HG03039 (cell line): ENCODE measurements around the gene COBLL1.

ENCODE experiments used
- ATAC-seq: cut with Tn5 transposase; IDR thresholded peaks from one replicate; pipeline ENCODE4 v1.9.1; 2021; ENCODE audit warnings: mild to moderate bottlenecking, moderate library complexity; ENCODE audit not compliant: unreplicated experiment

The COBLL1 gene

GRCh38 chr2:164823126-164823525, 18.5 kb downstream of the COBLL1 start:
- ATAC-seq = no peak

- ATAC-seq = no peak
Measured at GRCh38 chr2:164821338-164821737, 20.3 kb downstream of the COBLL1 start.

- ATAC-seq = no peak
Measured at GRCh38 chr2:164818149-164819136, 23.2 kb downstream of the COBLL1 start.

- ATAC-seq = no peak
Measured at GRCh38 chr2:164816900-164817299, 24.7 kb downstream of the COBLL1 start.

GRCh38 chr2:164816046-164816445, 25.6 kb downstream of the COBLL1 start:
- ATAC-seq = no peak

- ATAC-seq = no peak
Measured at GRCh38 chr2:164815071-164815793, 26.4 kb downstream of the COBLL1 start.

GRCh38 chr2:164813535-164813934, 28.1 kb downstream of the COBLL1 start:
- no peak for ATAC-seq

- ATAC-seq = no peak
Measured at GRCh38 chr2:164812378-164812777, 29.2 kb downstream of the COBLL1 start.

- ATAC-seq = no peak
Measured at GRCh38 chr2:164811819-164812218, 29.8 kb downstream of the COBLL1 start.

GRCh38 chr2:164810843-164811242, 30.8 kb downstream of the COBLL1 start:
- ATAC-seq = no peak

- ATAC-seq = no peak
Measured at GRCh38 chr2:164808776-164809175, 32.8 kb downstream of the COBLL1 start.

GRCh38 chr2:164803776-164804466, 37.7 kb downstream of the COBLL1 start:
- ATAC-seq = no peak

GRCh38 chr2:164802095-164802707, 39.4 kb downstream of the COBLL1 start:
- ATAC-seq = no peak

- ATAC-seq = no peak
Measured at GRCh38 chr2:164800572-164800971, 41.1 kb downstream of the COBLL1 start.

- no peak for ATAC-seq
Measured at GRCh38 chr2:164797627-164798026, 44.0 kb downstream of the COBLL1 start.

- no peak for ATAC-seq
Measured at GRCh38 chr2:164796999-164797398, 44.6 kb downstream of the COBLL1 start.

- no peak for ATAC-seq
Measured at GRCh38 chr2:164794432-164795231, 47.0 kb downstream of the COBLL1 start.

GRCh38 chr2:164794016-164794415, 47.6 kb downstream of the COBLL1 start:
- no peak for ATAC-seq

GRCh38 chr2:164793529-164793928, 48.1 kb downstream of the COBLL1 start:
- ATAC-seq = no peak
